ENCODE data around the gene HBE1.

HBE1 gene

DNA sequence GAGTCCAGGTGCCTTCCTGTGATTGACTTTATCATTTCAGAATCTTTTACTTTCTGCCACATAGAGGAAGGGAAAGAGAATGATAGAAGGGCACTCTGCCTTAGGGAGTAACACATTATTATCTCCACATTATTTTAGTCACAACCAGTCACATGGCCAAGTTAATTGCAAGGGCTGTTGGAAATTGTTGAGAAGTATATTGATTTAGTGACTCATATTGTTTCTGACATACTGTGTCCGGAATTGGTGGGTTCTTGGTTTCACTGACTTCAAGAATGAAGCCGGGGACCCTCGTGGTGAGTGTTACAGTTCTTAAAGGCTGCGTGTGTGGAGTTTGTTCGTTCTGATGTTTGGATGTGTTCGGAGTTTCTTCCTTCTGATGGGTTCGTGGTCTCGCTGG is 23.3 kb upstream of the HBE1 start:
- TF ChIP-seq, protein P1, sequence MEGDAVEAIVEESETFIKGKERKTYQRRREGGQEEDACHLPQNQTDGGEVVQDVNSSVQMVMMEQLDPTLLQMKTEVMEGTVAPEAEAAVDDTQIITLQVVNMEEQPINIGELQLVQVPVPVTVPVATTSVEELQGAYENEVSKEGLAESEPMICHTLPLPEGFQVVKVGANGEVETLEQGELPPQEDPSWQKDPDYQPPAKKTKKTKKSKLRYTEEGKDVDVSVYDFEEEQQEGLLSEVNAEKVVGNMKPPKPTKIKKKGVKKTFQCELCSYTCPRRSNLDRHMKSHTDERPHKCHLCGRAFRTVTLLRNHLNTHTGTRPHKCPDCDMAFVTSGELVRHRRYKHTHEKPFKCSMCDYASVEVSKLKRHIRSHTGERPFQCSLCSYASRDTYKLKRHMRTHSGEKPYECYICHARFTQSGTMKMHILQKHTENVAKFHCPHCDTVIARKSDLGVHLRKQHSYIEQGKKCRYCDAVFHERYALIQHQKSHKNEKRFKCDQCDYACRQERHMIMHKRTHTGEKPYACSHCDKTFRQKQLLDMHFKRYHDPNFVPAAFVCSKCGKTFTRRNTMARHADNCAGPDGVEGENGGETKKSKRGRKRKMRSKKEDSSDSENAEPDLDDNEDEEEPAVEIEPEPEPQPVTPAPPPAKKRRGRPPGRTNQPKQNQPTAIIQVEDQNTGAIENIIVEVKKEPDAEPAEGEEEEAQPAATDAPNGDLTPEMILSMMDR (IDR thresholded peaks at IDR 0.05; ENCODE audit: low read depth, low read length) = no peak
- Histone ChIP-seq H3K27me3 (no peaks in the 10 kb centered on the region), H3K36me3 (no peaks in the 10 kb centered on the region), H3K4me3 (ENCODE audit: low read depth, low read length) (no peak overlapping the region), H3K4me1 (no peaks in the 10 kb centered on the region), H3K9me3 (no peaks in the 10 kb centered on the region)
- DNase-seq = no peak

DNA sequence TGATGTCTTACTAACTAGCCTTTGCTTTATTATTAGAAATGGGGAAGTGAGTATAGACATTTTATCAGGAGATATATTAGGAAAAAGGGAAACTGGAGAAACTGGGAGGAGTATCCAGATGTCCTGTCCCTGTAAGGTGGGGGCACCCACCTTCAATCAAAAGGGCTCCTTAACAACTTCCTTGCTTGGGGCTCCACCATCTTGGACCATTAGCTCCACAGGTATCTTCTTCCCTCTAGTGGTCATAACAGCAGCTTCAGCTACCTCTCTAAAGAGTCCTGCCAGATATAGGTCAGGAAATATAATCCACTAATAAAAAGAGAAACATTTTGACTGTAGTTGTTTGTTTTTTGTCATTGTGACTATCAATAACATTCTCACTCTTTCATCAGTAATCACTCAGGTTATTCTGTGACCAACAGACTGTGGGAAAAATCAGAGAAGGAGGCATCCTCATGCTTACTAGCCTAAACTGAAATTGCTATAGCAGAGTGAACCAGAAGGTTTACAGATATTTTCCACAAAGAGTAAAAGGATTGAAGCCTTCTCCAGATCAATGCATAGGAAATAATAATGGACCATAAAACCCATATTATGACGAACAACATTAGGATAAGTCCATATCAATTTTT is 21.6 kb upstream of the HBE1 start:
- Histone ChIP-seq H3K27me3 (no peaks in the 10 kb centered on the region), H3K4me1 (no peaks in the 10 kb centered on the region), H3K4me3 (ENCODE audit: low read depth, low read length) (no peak overlapping the region), H3K36me3 (no peaks in the 10 kb centered on the region), H3K9me3 (no peaks in the 10 kb centered on the region)
- DNase-seq = no peak
- TF ChIP-seq, protein P1 (IDR thresholded peaks at IDR 0.05; ENCODE audit: low read depth, low read length) = peak; percentile 17; the same call in 1 of the 2 replicates

DNA sequence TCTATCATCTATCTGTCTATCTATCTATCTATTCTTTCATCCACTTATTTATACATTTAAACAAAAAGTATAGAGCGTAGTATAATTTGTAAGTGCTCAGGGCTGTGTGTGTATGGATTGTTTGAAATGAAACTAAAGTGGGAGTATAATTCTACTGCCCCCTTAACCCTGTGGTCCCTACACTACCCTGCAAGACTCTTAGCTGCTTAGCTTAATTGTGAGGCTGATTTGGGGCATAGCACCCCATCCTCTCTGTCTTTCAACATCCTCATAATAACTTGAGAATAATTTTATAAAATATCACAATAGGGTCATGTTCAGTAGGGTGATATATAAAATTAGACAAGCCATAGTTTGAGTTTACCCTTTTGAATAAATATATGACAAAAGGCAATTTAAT is 20.4 kb upstream of the HBE1 start:
- Histone ChIP-seq H3K27me3 (no peaks in the 10 kb centered on the region), H3K4me1 (no peaks in the 10 kb centered on the region), H3K4me3 (ENCODE audit: low read depth, low read length) (no peak overlapping the region), H3K36me3 (no peaks in the 10 kb centered on the region), H3K9me3 (no peaks in the 10 kb centered on the region)
- TF ChIP-seq, protein P1 (IDR thresholded peaks at IDR 0.05; ENCODE audit: low read depth, low read length) = no peak
- no peak for DNase-seq

DNA sequence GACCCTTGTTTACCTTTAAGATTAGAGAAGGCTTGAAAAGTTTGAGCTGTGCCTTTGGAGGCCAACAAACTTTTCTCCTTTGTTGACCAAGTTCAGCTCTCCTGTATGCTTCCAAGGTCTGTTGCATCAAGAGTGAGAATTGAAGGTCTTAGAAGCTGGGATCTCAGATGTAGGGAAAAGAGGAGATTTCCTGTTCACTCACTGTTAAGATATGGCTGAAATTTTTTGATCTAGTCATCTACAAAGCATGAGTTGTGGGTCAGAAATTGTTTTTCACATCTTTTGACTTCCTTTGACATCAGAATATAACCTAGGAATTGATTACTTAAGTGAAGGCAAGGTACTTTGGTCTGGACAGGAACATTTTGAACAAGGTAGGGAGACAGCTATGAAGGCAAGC is 20.0 kb upstream of the HBE1 start:
- TF ChIP-seq, protein P1 (IDR thresholded peaks at IDR 0.05; ENCODE audit: low read depth, low read length) = no peak
- no peaks in the 10 kb centered on the region for H3K4me1 ChIP-seq
- DNase-seq = no peak
- no peaks in the 10 kb centered on the region for H3K9me3 ChIP-seq
- no peaks in the 10 kb centered on the region for H3K27me3 ChIP-seq
- no peak overlapping the region for H3K4me3 ChIP-seq (ENCODE audit: low read depth, low read length)
- H3K36me3 ChIP-seq = no peaks in the 10 kb centered on the region

DNA sequence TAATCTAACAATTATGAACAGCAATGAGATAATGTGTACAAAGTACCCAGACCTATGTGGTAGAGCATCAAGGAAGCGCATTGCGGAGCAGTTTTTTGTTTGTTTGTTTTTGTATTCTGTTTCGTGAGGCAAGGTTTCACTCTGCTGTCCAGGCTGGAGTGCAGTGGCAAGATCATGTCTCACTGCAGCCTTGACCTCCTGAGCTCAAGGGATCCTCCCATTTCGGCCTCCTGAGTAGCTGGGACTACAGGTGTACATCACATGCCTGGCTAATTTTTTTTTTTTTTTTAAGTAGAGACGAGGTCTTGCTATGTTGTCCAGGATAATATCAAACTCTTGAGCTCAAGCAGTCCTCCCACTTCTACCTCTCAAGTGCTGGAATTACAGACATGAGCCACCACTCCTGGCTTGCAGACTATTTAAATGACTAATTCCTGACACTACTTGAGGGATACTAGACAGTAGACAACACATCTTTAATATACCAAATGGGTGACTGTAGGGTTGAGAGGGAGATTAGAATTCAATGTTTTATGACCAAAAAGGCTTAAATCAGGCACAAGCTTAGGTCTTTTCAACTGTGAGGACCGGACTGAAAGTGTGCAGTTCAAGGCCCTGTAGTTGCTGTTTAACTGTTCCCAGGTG is 19.3 kb upstream of the HBE1 start:
- no peaks in the 10 kb centered on the region for H3K9me3 ChIP-seq
- TF ChIP-seq, protein P1 (IDR thresholded peaks at IDR 0.05; ENCODE audit: low read depth, low read length) = no peak
- no peak overlapping the region for H3K4me3 ChIP-seq (ENCODE audit: low read depth, low read length)
- H3K27me3 ChIP-seq = no peaks in the 10 kb centered on the region
- no peaks in the 10 kb centered on the region for H3K36me3 ChIP-seq
- H3K4me1 ChIP-seq = no peaks in the 10 kb centered on the region
- no peak for DNase-seq

Measured in BE2C (cell line).